HCT116 (cell line): Measurements from ENCODE around the gene SPEF2.

Source experiments
- CBX3 ChIP-seq: IDR thresholded peaks from 2 replicates; pipeline ENCODE4 v1.6.1; 2012; ENCODE audit warnings: low read depth
- CEBPB ChIP-seq: IDR thresholded peaks from 2 replicates; pipeline ENCODE4 v1.6.1; 2012; ENCODE audit warnings: low read depth
- EZH2 ChIP-seq: fragments of 200-600 bp; sonication (generic); IDR thresholded peaks from 2 replicates; pipeline ENCODE4 v1.6.1; 2017; ENCODE audit warnings: antibody characterized with exemption, mixed run types
- FOSL1 ChIP-seq: IDR thresholded peaks from 2 replicates; pipeline ENCODE4 v1.6.1; 2012; ENCODE audit warnings: low read depth
- POLR2A ChIP-seq: IDR thresholded peaks from 2 replicates; pipeline ENCODE4 v1.7.0; 2011; ENCODE audit warnings: borderline replicate concordance; ENCODE audit not compliant: insufficient read depth, insufficient read length; ENCODE audit errors: extremely low read depth
- POLR2AphosphoS5 ChIP-seq: IDR thresholded peaks from 2 replicates; pipeline ENCODE4 v1.6.1; 2011; ENCODE audit warnings: mild to moderate bottlenecking, low read depth, low read length, moderate library complexity
- RAD21 ChIP-seq: IDR thresholded peaks from 2 replicates; pipeline ENCODE4 v1.6.1; 2012; ENCODE audit warnings: low read depth, mild to moderate bottlenecking
- SIN3A ChIP-seq: IDR thresholded peaks from 2 replicates; pipeline ENCODE4 v1.6.1; 2012; ENCODE audit warnings: low read depth
- SRF ChIP-seq: IDR thresholded peaks from 2 replicates; pipeline ENCODE4 v1.6.1; 2012; ENCODE audit warnings: low read depth
- ZFX ChIP-seq: fragments of 450-650 bp; IDR thresholded peaks from 2 replicates; pipeline ENCODE4 v1.6.1; 2017
- TF ChIP-seq, protein P1 (sequence below), 3 experiments: fragments of 200-600 bp in 1 of 3; sonication (generic) in 1 of 3; IDR thresholded peaks in 2 of 3; conservative IDR thresholded peaks in 1 of 3; 2 replicates each; pipeline ENCODE4 v1.5.1; 2012 to 2017; ENCODE audit warnings: low read depth in 2 of 3, low read length in 2 of 3, antibody characterized with exemption in 1 of 3, borderline replicate concordance in 1 of 3, control low read depth in 1 of 3, mild to moderate bottlenecking in 1 of 3, mixed read lengths in 1 of 3, mixed run types in 1 of 3, moderate library complexity in 1 of 3; ENCODE audit not compliant: insufficient read depth in 1 of 3
- TF ChIP-seq, protein P2 (sequence below): IDR thresholded peaks from 2 replicates; pipeline ENCODE4 v1.6.1; 2012; ENCODE audit warnings: low read depth

DNA sequence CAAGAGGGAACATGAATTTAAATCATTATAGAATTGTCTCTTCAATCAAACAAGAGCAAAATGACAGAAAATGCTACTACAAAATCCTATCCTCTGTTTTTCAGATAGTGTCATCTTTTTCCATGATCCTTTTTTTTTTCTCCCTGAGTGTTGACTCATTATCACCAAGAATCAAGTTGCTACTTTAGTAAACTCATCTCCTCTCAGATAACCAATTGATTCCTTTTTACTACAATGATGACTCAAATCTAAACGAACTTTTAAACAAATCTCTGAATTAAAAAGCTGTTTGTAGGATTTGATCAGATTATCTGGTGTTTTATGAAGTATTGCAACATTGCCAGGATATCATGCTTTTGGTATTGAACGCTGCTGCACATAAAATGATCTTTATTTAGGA, 215.1 kb downstream of the SPEF2 start:
- no peak for TF ChIP-seq CEBPB
- no peak for TF ChIP-seq RAD21
- TF ChIP-seq EZH2: no peak
- no peak for TF ChIP-seq ZFX
- no peak for TF ChIP-seq FOSL1
- TF ChIP-seq, protein P1, sequence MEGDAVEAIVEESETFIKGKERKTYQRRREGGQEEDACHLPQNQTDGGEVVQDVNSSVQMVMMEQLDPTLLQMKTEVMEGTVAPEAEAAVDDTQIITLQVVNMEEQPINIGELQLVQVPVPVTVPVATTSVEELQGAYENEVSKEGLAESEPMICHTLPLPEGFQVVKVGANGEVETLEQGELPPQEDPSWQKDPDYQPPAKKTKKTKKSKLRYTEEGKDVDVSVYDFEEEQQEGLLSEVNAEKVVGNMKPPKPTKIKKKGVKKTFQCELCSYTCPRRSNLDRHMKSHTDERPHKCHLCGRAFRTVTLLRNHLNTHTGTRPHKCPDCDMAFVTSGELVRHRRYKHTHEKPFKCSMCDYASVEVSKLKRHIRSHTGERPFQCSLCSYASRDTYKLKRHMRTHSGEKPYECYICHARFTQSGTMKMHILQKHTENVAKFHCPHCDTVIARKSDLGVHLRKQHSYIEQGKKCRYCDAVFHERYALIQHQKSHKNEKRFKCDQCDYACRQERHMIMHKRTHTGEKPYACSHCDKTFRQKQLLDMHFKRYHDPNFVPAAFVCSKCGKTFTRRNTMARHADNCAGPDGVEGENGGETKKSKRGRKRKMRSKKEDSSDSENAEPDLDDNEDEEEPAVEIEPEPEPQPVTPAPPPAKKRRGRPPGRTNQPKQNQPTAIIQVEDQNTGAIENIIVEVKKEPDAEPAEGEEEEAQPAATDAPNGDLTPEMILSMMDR (IDR thresholded peaks at IDR 0.05 in 2 of 3, conservative IDR thresholded peaks at IDR 0.05 in 1 of 3; ENCODE audit: borderline replicate concordance in 1 of 3, insufficient read depth in 1 of 3, low read depth in 2 of 3, low read length in 2 of 3): no peak
- no peak for TF ChIP-seq CBX3
- TF ChIP-seq, protein P2, sequence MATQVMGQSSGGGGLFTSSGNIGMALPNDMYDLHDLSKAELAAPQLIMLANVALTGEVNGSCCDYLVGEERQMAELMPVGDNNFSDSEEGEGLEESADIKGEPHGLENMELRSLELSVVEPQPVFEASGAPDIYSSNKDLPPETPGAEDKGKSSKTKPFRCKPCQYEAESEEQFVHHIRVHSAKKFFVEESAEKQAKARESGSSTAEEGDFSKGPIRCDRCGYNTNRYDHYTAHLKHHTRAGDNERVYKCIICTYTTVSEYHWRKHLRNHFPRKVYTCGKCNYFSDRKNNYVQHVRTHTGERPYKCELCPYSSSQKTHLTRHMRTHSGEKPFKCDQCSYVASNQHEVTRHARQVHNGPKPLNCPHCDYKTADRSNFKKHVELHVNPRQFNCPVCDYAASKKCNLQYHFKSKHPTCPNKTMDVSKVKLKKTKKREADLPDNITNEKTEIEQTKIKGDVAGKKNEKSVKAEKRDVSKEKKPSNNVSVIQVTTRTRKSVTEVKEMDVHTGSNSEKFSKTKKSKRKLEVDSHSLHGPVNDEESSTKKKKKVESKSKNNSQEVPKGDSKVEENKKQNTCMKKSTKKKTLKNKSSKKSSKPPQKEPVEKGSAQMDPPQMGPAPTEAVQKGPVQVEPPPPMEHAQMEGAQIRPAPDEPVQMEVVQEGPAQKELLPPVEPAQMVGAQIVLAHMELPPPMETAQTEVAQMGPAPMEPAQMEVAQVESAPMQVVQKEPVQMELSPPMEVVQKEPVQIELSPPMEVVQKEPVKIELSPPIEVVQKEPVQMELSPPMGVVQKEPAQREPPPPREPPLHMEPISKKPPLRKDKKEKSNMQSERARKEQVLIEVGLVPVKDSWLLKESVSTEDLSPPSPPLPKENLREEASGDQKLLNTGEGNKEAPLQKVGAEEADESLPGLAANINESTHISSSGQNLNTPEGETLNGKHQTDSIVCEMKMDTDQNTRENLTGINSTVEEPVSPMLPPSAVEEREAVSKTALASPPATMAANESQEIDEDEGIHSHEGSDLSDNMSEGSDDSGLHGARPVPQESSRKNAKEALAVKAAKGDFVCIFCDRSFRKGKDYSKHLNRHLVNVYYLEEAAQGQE: no peak
- no peak for TF ChIP-seq SRF
- TF ChIP-seq POLR2A: no peak
- TF ChIP-seq SIN3A: no peak
- TF ChIP-seq POLR2AphosphoS5: no peak
